WTC11 (cell line): Measurements from ENCODE around the gene HMX2.

Experiments
- JUN ChIP-seq: sonication (generic); formaldehyde crosslinking; IDR thresholded peaks from 2 replicates; pipeline ENCODE4 v1.8.0; 2023; ENCODE audit warnings: mild to moderate bottlenecking, missing genetic modification reagents
- NFYB ChIP-seq: sonication (generic); formaldehyde crosslinking; conservative IDR thresholded peaks from 2 replicates; pipeline ENCODE4 v1.8.0; 2022; ENCODE audit warnings: low read depth, missing genetic modification reagents
- NR1H2 ChIP-seq: sonication (generic); formaldehyde crosslinking; IDR thresholded peaks from 2 replicates; pipeline ENCODE4 v1.9.0; 2021; ENCODE audit warnings: mild to moderate bottlenecking, moderate library complexity, missing genetic modification reagents
- ZNF263 ChIP-seq: sonication (generic); formaldehyde crosslinking; IDR thresholded peaks from 2 replicates; pipeline ENCODE4 v1.8.1; 2022; ENCODE audit warnings: low read depth, mild to moderate bottlenecking, moderate library complexity, missing genetic modification reagents
- TF ChIP-seq, protein P1 (sequence below): fragments of 200-600 bp; IDR thresholded peaks from 2 replicates; pipeline ENCODE4 v1.8.0; 2022; ENCODE audit warnings: antibody characterized with exemption
- TF ChIP-seq, protein P2 (sequence below): sonication (generic); formaldehyde crosslinking; IDR thresholded peaks from 2 replicates; pipeline ENCODE4 v1.8.1; 2023; ENCODE audit warnings: mild to moderate bottlenecking, missing genetic modification reagents
- TF ChIP-seq, protein P3 (sequence below): sonication (generic); formaldehyde crosslinking; IDR thresholded peaks from 2 replicates; pipeline ENCODE4 v1.8.0; 2023; ENCODE audit warnings: missing genetic modification reagents, mild to moderate bottlenecking, borderline replicate concordance
- TF ChIP-seq, protein P4 (sequence below): sonication (generic); formaldehyde crosslinking; IDR thresholded peaks from 2 replicates; pipeline ENCODE4 v1.8.1; 2023; ENCODE audit warnings: mild to moderate bottlenecking, missing genetic modification reagents, moderate library complexity
- TF ChIP-seq, protein P5 (sequence below): fragments of 250-450 bp; sonication (Bioruptor Pico); IDR thresholded peaks from 2 replicates; pipeline ENCODE4 v1.8.0; 2021; ENCODE audit warnings: mild to moderate bottlenecking
- TF ChIP-seq, protein P6 (sequence below): sonication (generic); formaldehyde crosslinking; IDR thresholded peaks from 2 replicates; pipeline ENCODE4 v1.8.0; 2022; ENCODE audit warnings: mild to moderate bottlenecking, missing genetic modification reagents
- TF ChIP-seq, protein P7 (sequence below): sonication (generic); formaldehyde crosslinking; IDR thresholded peaks from 2 replicates; pipeline ENCODE4 v1.8.0; 2023; ENCODE audit warnings: missing genetic modification reagents

DNA sequence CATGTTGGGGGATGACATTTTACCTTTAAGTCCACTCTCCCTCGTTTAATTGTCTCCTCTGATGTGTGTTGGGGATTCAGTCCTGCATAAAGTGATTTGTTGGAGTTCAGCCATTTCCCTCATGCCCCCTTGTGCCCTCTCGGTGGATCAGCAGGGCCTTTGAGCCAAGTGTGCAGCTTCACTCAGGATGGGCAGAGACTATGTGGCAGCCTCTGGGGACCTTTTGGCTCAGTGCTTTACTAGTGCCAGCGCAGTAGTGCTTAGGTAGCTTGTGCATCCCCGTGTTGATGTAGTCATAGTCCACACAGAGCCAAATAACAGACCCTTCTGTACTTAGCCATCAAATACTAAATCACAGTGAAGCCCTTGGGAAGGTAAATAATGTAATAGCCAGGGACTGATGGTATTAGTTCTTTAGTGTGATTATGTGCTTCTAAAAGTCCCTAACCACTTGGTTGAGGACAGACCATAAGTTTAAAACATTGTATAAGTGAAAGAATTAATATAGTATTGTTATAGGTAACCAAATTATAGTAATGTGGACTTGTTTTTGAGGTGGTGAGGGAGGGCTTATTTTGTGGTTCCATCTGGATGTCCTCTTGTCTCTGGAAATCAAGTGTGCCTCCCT lies 17.6 kb downstream of the HMX2 start:
- TF ChIP-seq NFYB (CRISPR knock-in tag) (no peak), NR1H2 (CRISPR knock-in tag) (no peak), JUN (no peak), ZNF263 (CRISPR knock-in tag) (no peak)
- TF ChIP-seq, protein P1, sequence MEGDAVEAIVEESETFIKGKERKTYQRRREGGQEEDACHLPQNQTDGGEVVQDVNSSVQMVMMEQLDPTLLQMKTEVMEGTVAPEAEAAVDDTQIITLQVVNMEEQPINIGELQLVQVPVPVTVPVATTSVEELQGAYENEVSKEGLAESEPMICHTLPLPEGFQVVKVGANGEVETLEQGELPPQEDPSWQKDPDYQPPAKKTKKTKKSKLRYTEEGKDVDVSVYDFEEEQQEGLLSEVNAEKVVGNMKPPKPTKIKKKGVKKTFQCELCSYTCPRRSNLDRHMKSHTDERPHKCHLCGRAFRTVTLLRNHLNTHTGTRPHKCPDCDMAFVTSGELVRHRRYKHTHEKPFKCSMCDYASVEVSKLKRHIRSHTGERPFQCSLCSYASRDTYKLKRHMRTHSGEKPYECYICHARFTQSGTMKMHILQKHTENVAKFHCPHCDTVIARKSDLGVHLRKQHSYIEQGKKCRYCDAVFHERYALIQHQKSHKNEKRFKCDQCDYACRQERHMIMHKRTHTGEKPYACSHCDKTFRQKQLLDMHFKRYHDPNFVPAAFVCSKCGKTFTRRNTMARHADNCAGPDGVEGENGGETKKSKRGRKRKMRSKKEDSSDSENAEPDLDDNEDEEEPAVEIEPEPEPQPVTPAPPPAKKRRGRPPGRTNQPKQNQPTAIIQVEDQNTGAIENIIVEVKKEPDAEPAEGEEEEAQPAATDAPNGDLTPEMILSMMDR = no peak
- TF ChIP-seq, protein P2, sequence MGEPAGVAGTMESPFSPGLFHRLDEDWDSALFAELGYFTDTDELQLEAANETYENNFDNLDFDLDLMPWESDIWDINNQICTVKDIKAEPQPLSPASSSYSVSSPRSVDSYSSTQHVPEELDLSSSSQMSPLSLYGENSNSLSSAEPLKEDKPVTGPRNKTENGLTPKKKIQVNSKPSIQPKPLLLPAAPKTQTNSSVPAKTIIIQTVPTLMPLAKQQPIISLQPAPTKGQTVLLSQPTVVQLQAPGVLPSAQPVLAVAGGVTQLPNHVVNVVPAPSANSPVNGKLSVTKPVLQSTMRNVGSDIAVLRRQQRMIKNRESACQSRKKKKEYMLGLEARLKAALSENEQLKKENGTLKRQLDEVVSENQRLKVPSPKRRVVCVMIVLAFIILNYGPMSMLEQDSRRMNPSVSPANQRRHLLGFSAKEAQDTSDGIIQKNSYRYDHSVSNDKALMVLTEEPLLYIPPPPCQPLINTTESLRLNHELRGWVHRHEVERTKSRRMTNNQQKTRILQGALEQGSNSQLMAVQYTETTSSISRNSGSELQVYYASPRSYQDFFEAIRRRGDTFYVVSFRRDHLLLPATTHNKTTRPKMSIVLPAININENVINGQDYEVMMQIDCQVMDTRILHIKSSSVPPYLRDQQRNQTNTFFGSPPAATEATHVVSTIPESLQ (CRISPR knock-in tag) = no peak
- TF ChIP-seq, protein P3, sequence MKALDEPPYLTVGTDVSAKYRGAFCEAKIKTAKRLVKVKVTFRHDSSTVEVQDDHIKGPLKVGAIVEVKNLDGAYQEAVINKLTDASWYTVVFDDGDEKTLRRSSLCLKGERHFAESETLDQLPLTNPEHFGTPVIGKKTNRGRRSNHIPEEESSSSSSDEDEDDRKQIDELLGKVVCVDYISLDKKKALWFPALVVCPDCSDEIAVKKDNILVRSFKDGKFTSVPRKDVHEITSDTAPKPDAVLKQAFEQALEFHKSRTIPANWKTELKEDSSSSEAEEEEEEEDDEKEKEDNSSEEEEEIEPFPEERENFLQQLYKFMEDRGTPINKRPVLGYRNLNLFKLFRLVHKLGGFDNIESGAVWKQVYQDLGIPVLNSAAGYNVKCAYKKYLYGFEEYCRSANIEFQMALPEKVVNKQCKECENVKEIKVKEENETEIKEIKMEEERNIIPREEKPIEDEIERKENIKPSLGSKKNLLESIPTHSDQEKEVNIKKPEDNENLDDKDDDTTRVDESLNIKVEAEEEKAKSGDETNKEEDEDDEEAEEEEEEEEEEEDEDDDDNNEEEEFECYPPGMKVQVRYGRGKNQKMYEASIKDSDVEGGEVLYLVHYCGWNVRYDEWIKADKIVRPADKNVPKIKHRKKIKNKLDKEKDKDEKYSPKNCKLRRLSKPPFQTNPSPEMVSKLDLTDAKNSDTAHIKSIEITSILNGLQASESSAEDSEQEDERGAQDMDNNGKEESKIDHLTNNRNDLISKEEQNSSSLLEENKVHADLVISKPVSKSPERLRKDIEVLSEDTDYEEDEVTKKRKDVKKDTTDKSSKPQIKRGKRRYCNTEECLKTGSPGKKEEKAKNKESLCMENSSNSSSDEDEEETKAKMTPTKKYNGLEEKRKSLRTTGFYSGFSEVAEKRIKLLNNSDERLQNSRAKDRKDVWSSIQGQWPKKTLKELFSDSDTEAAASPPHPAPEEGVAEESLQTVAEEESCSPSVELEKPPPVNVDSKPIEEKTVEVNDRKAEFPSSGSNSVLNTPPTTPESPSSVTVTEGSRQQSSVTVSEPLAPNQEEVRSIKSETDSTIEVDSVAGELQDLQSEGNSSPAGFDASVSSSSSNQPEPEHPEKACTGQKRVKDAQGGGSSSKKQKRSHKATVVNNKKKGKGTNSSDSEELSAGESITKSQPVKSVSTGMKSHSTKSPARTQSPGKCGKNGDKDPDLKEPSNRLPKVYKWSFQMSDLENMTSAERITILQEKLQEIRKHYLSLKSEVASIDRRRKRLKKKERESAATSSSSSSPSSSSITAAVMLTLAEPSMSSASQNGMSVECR = no peak
- TF ChIP-seq, protein P4, sequence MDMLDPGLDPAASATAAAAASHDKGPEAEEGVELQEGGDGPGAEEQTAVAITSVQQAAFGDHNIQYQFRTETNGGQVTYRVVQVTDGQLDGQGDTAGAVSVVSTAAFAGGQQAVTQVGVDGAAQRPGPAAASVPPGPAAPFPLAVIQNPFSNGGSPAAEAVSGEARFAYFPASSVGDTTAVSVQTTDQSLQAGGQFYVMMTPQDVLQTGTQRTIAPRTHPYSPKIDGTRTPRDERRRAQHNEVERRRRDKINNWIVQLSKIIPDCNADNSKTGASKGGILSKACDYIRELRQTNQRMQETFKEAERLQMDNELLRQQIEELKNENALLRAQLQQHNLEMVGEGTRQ = no peak
- TF ChIP-seq, protein P5, sequence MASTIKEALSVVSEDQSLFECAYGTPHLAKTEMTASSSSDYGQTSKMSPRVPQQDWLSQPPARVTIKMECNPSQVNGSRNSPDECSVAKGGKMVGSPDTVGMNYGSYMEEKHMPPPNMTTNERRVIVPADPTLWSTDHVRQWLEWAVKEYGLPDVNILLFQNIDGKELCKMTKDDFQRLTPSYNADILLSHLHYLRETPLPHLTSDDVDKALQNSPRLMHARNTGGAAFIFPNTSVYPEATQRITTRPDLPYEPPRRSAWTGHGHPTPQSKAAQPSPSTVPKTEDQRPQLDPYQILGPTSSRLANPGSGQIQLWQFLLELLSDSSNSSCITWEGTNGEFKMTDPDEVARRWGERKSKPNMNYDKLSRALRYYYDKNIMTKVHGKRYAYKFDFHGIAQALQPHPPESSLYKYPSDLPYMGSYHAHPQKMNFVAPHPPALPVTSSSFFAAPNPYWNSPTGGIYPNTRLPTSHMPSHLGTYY (CRISPR knock-in tag) = no peak
- TF ChIP-seq, protein P6, sequence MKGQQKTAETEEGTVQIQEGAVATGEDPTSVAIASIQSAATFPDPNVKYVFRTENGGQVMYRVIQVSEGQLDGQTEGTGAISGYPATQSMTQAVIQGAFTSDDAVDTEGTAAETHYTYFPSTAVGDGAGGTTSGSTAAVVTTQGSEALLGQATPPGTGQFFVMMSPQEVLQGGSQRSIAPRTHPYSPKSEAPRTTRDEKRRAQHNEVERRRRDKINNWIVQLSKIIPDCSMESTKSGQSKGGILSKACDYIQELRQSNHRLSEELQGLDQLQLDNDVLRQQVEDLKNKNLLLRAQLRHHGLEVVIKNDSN (CRISPR knock-in tag) = no peak
- TF ChIP-seq, protein P7, sequence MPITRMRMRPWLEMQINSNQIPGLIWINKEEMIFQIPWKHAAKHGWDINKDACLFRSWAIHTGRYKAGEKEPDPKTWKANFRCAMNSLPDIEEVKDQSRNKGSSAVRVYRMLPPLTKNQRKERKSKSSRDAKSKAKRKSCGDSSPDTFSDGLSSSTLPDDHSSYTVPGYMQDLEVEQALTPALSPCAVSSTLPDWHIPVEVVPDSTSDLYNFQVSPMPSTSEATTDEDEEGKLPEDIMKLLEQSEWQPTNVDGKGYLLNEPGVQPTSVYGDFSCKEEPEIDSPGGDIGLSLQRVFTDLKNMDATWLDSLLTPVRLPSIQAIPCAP (CRISPR knock-in tag) = no peak
